Keratinocyte (primary cell): ENCODE measurements around the gene C2orf76. TPM values are rescaled to one million over a fixed set of nuclear protein-coding genes. Genes with fewer than 3 reads are reported as not detected.

ENCODE experiments used
- DNase-seq: peaks from one replicate; pipeline ENCODE4 v3.0.0-alpha.2; 2011; ENCODE audit warnings: low read depth, missing footprints, low spot score
- FAIRE-seq: peaks from 2 replicates; lab custom pipeline; 2011; peaks lifted over from hg19 to GRCh38; lab: Jason Lieb, UNC
- H2AFZ ChIP-seq: 2 replicates; pipeline ENCODE4 v1.6.0; 2012; ENCODE audit warnings: low read length, control low read depth, inconsistent platforms; ENCODE audit not compliant: control insufficient read depth
- H3K27ac ChIP-seq: 2 replicates; pipeline ENCODE4 v1.5.1; 2011; ENCODE audit warnings: low read length; ENCODE audit not compliant: control insufficient read depth, insufficient read depth
- H3K27me3 ChIP-seq: 3 replicates; pipeline ENCODE4 v1.6.0; 2011; ENCODE audit warnings: low read length; ENCODE audit not compliant: control insufficient read depth, insufficient read depth; ENCODE audit errors: extremely low read depth
- H3K36me3 ChIP-seq, 2 experiments: 2 replicates in 1 of 2; 3 replicates in 1 of 2; pipeline ENCODE4 v1.5.1; 2011; ENCODE audit warnings: low read length in 2 of 2, mild to moderate bottlenecking in 1 of 2; ENCODE audit not compliant: control insufficient read depth in 2 of 2, insufficient read depth in 2 of 2; ENCODE audit errors: extremely low read depth in 1 of 2
- H3K4me1 ChIP-seq: 3 replicates; pipeline ENCODE4 v1.5.1; 2011; ENCODE audit warnings: low read length; ENCODE audit not compliant: control insufficient read depth, insufficient read depth; ENCODE audit errors: extremely low read depth
- H3K4me2 ChIP-seq: 3 replicates; pipeline ENCODE4 v1.6.0; 2011; ENCODE audit warnings: low read depth, low read length; ENCODE audit not compliant: control insufficient read depth, insufficient read depth; ENCODE audit errors: extremely low read depth
- H3K4me3 ChIP-seq, 3 experiments: fragments of 200-600 bp in 1 of 3; sonication (generic) in 1 of 3; 2 replicates in 2 of 3; 3 replicates in 1 of 3; pipeline ENCODE4 v1.5.1; 2011 to 2016; ENCODE audit warnings: low read length in 3 of 3, mild to moderate bottlenecking in 3 of 3, control low read depth in 2 of 3, inconsistent platforms in 1 of 3, low read depth in 1 of 3, mixed read lengths in 1 of 3, mixed run types in 1 of 3, moderate library complexity in 1 of 3; ENCODE audit not compliant: control insufficient read depth in 2 of 3, insufficient read depth in 2 of 3; ENCODE audit errors: extremely low read depth in 1 of 3
- H3K79me2 ChIP-seq: 2 replicates; pipeline ENCODE4 v1.6.0; 2012; ENCODE audit warnings: low read length; ENCODE audit not compliant: control insufficient read depth, insufficient read depth
- H3K9ac ChIP-seq: 3 replicates; pipeline ENCODE4 v1.6.0; 2011; ENCODE audit warnings: low read length; ENCODE audit not compliant: control insufficient read depth, insufficient read depth; ENCODE audit errors: extremely low read depth
- H3K9me1 ChIP-seq: 3 replicates; pipeline ENCODE4 v1.6.0; 2011; ENCODE audit warnings: low read length; ENCODE audit not compliant: control insufficient read depth, insufficient read depth; ENCODE audit errors: extremely low read depth
- H3K9me3 ChIP-seq: 2 replicates; pipeline ENCODE4 v1.5.1; 2012; ENCODE audit warnings: low read depth, low read length; ENCODE audit not compliant: control insufficient read depth
- H4K20me1 ChIP-seq: 3 replicates; pipeline ENCODE4 v1.6.0; 2011; ENCODE audit warnings: low read length; ENCODE audit not compliant: control insufficient read depth, insufficient read depth; ENCODE audit errors: extremely low read depth
- CTCF ChIP-seq, 3 experiments: IDR thresholded peaks in 1 of 3; conservative IDR thresholded peaks in 1 of 3; optimal IDR thresholded peaks in 1 of 3; 2 replicates in 2 of 3; 3 replicates in 1 of 3; pipeline versions ENCODE3 to v1.5.1; 2011; ENCODE audit warnings: low read length in 3 of 3, mild to moderate bottlenecking in 3 of 3, moderate library complexity in 2 of 3, control low read depth in 1 of 3, inconsistent platforms in 1 of 3; ENCODE audit not compliant: insufficient read depth in 2 of 3; ENCODE audit errors: extremely low read depth in 1 of 3
- EZH2 ChIP-seq: IDR thresholded peaks from one replicate; pipeline ENCODE4 v1.6.1; 2012; ENCODE audit warnings: inconsistent platforms, mild to moderate bottlenecking, low read length, moderate library complexity
- dilution Hi-C: fragments of 300-500 bp; cut with MboI; formaldehyde crosslinking; loops from one replicate; pipeline ENCODE4 v1.7.0; 2020; ENCODE audit warnings: low sequenced_read_pairs; ENCODE audit not compliant: extremely low pct_ligation_motif_present
- polyA plus RNA-seq, 5 experiments: library from polyadenylated mRNA; depleted of rRNA in 3 of 5; stranded (reverse) in 3 of 5; stranded (forward) in 1 of 5; unstranded in 1 of 5; fragments of >200 nt; gene quantifications; 1 replicate in 1 of 5; 2 replicates in 3 of 5; 3 replicates in 1 of 5; pipeline versions ENCODE4 v1.2.1 to v1.2.3, GENCODE V29; 2011 to 2012; ENCODE audit warnings: missing spikeins in 2 of 5, low read depth in 1 of 5, low replicate concordance in 1 of 5

C2orf76 gene
- polyA plus RNA-seq, 1 donor (not counting 4 experiments of a cell fraction or from before 2014, with no cell fraction given) = 17.9 TPM

GRCh38 chr2:119317554-119317953 lies 49.1 kb downstream of the C2orf76 start:
- H3K4me1 ChIP-seq = no peaks in the 10 kb centered on the region
- no peaks in the 10 kb centered on the region for H3K9me3 ChIP-seq
- no peak overlapping the region for H2AFZ ChIP-seq
- no peaks in the 10 kb centered on the region for H4K20me1 ChIP-seq
- FAIRE-seq (no peak), DNase-seq (no peak)
- H3K36me3 ChIP-seq = no peaks in the 10 kb centered on the region
- H3K27me3 ChIP-seq = no peaks in the 10 kb centered on the region
- no peaks in the 10 kb centered on the region for H3K9me1 ChIP-seq
- no peak overlapping the region for H3K4me3 ChIP-seq
- no peak for TF ChIP-seq CTCF (optimal IDR thresholded peaks at IDR 0.05 in 1 of 3, IDR thresholded peaks at IDR 0.05 in 1 of 3, conservative IDR thresholded peaks at IDR 0.05 in 1 of 3; ENCODE audit: extremely low read depth in 1 of 3, insufficient read depth in 2 of 3, low read length in 3 of 3)
- no peak for TF ChIP-seq EZH2
- no peak overlapping the region for H3K27ac ChIP-seq
- no peak overlapping the region for H3K9ac ChIP-seq
- dilution Hi-C loops = no loop called here
- no peaks in the 10 kb centered on the region for H3K79me2 ChIP-seq
- H3K4me2 ChIP-seq = no peak overlapping the region

GRCh38 chr2:119316066-119316465 lies 50.6 kb downstream of the C2orf76 start:
- DNase-seq = no peak
- Histone ChIP-seq H4K20me1 (no peaks in the 10 kb centered on the region), H3K79me2 (no peaks in the 10 kb centered on the region), H3K27me3 (no peaks in the 10 kb centered on the region), H3K9me1 (no peaks in the 10 kb centered on the region), H3K9ac (no peak overlapping the region), H3K4me2 (no peak overlapping the region), H3K4me3 (no peak overlapping the region), H3K9me3 (no peaks in the 10 kb centered on the region), H3K4me1 (no peaks in the 10 kb centered on the region), H3K36me3 (no peaks in the 10 kb centered on the region), H2AFZ (no peak overlapping the region), H3K27ac (no peak overlapping the region)
- no peak for FAIRE-seq
- no peak for TF ChIP-seq CTCF (optimal IDR thresholded peaks at IDR 0.05 in 1 of 3, IDR thresholded peaks at IDR 0.05 in 1 of 3, conservative IDR thresholded peaks at IDR 0.05 in 1 of 3; ENCODE audit: extremely low read depth in 1 of 3, insufficient read depth in 2 of 3, low read length in 3 of 3)
- no peak for TF ChIP-seq EZH2
- dilution Hi-C loops = no loop called here
